Adrenal gland (tissue), 12 donors: ENCODE results near the gene ATXN7. TPM values are rescaled to one million over a fixed set of nuclear protein-coding genes. Genes with fewer than 3 reads are reported as not detected.

Source experiments
- DNase-seq, 7 donors: peaks; one replicate each; pipeline ENCODE4 v3.0.0-alpha.2; 2019 to 2020
- H3K27ac ChIP-seq, 5 donors: fragments of 200-600 bp; sonication (generic) in 4 of 5; 1 replicate in 3 of 5; 2 replicates in 2 of 5; pipeline versions ENCODE4 v1.5.1 to v1.8.0; 2016 to 2020; ENCODE audit warnings: mild to moderate bottlenecking in 1 of 5
- H3K27me3 ChIP-seq: fragments of 200-600 bp; 2 replicates; pipeline ENCODE4 v1.8.0; 2021
- H3K36me3 ChIP-seq, 2 donors: fragments of 200-600 bp; replicated peaks in 1 of 2; 1 replicate in 1 of 2; 2 replicates in 1 of 2; pipeline versions ENCODE4 v1.5.1 to v1.8.0; 2018 to 2022
- H3K4me1 ChIP-seq, 2 donors: fragments of 200-600 bp; replicated peaks in 1 of 2; 1 replicate in 1 of 2; 2 replicates in 1 of 2; pipeline versions ENCODE4 v1.5.1 to v1.8.0; 2018 to 2021
- H3K4me3 ChIP-seq, 4 donors: fragments of 200-600 bp; sonication (generic) in 3 of 4; one replicate each; pipeline ENCODE4 v1.5.1; 2016 to 2018
- H3K9me3 ChIP-seq, 3 donors: fragments of 200-600 bp; sonication (generic) in 1 of 3; replicated peaks in 1 of 3; 1 replicate in 2 of 3; 2 replicates in 1 of 3; pipeline versions ENCODE4 v1.5.1 to v1.8.0; 2016 to 2021
- POLR2A ChIP-seq, 2 donors: fragments of 450-650 bp; IDR thresholded peaks; one replicate each; pipeline ENCODE4 v1.6.1; 2017; ENCODE audit warnings: antibody characterized with exemption in 2 of 2, mild to moderate bottlenecking in 2 of 2, moderate library complexity in 1 of 2
- WGBS, 4 donors: extraction: QIAGEN DNeasy Blood & Tissue Kit in 2 of 4; methylation state at CpG; one replicate each; pipeline versions ENCODE4 v1.1.5 to v1.1.7; 2013 to 2017; 5-methylcytosine and 5-hydroxymethylcytosine counted together
- intact Hi-C, 2 donors: fragments of 100-400 bp; cut with DNase I; formaldehyde crosslinking; loops; one replicate each; pipeline versions ENCODE4 v1.14.1 to v1.15.0; 2022 to 2023
- polyA plus RNA-seq, 3 donors: library from polyadenylated mRNA; stranded (reverse); fragments of 200-250 nt in 2 of 3; fragments of 350-450 nt in 1 of 3; fragmentation: Illumina TruSeq in 1 of 3; extraction: RNeasy Lipid Tissue Mini Kit (QIAGEN cat#74804) in 1 of 3; gene quantifications; one replicate each; pipeline ENCODE4 v1.2.3, GENCODE V29; 2013 to 2014
- total RNA-seq, 9 donors: library from RNA; depleted of rRNA in 4 of 9; stranded (reverse); fragments of >200 nt in 4 of 9; fragments of 120-200 nt in 1 of 9; fragmentation: NEBNext Ultra II Directional in 1 of 9; extraction: Animal tissue kit (Norgen Biotek cat#: 25700) in 1 of 9; gene quantifications; one replicate each; pipeline versions ENCODE4 v1.1.0 to v1.2.4, GENCODE V29; 2013 to 2023
- TF ChIP-seq, protein P1 (sequence below), 6 experiments: fragments of 450-650 bp in 4 of 6; fragments of 200-600 bp in 2 of 6; sonication (generic) in 1 of 6; IDR thresholded peaks; 1 replicate in 5 of 6; 2 replicates in 1 of 6; pipeline versions ENCODE4 v1.5.1 to v1.8.0; 2016 to 2021; ENCODE audit warnings: antibody characterized with exemption in 6 of 6, mild to moderate bottlenecking in 2 of 6, moderate library complexity in 1 of 6
- donor health status: healthy with polysubstance abuse.
- donor health status: Bipolar disorder and iron deficiency.
- donor health status: DM: yes; HTN: yes; CAD: no.
- donor health status: DM: no; HTN: no; CAD: no.
- donor health status: DM: no; HTN: no; CAD: no.
- donor health status: DM: yes; HTN: yes; CAD: no.

ATXN7 gene
- total and polyA plus RNA-seq, 12 donors: 4.1 to 27.3 (median 18.0) TPM

- no peak for DNase-seq
- Histone ChIP-seq H3K27ac (no peak overlapping the region), H3K9me3 (no peaks in the 10 kb centered on the region), H3K36me3 (no peaks in the 10 kb centered on the region), H3K27me3 (no peaks in the 10 kb centered on the region), H3K4me1 (peaks cover 6 to 34% of the 10 kb centered on the region in 2 donors), H3K4me3 (no peak overlapping the region)
- WGBS, 4 donors: 88 to 96% (median 92%) methylated on average over 5 of the region's 5 CpGs
- no peak for TF ChIP-seq POLR2A (IDR thresholded peaks at IDR 0.05)
- TF ChIP-seq, protein P1, sequence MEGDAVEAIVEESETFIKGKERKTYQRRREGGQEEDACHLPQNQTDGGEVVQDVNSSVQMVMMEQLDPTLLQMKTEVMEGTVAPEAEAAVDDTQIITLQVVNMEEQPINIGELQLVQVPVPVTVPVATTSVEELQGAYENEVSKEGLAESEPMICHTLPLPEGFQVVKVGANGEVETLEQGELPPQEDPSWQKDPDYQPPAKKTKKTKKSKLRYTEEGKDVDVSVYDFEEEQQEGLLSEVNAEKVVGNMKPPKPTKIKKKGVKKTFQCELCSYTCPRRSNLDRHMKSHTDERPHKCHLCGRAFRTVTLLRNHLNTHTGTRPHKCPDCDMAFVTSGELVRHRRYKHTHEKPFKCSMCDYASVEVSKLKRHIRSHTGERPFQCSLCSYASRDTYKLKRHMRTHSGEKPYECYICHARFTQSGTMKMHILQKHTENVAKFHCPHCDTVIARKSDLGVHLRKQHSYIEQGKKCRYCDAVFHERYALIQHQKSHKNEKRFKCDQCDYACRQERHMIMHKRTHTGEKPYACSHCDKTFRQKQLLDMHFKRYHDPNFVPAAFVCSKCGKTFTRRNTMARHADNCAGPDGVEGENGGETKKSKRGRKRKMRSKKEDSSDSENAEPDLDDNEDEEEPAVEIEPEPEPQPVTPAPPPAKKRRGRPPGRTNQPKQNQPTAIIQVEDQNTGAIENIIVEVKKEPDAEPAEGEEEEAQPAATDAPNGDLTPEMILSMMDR (IDR thresholded peaks at IDR 0.05): no peak
- intact Hi-C loops: no loop called here
Observed at GRCh38 chr3:63880653-63881052, 17.0 kb downstream of the ATXN7 start.

GRCh38 chr3:63886858-63887257 lies 23.2 kb downstream of the ATXN7 start:
- peak in 2 of 7 donors; percentile 16 to 29 for DNase-seq
- H3K36me3 ChIP-seq: no peaks in the 10 kb centered on the region
- H3K4me1 ChIP-seq: peaks cover 7 to 8% of the 10 kb centered on the region in 2 donors
- no peak overlapping the region for H3K4me3 ChIP-seq
- TF ChIP-seq, protein P1 (IDR thresholded peaks at IDR 0.05): no peak
- no peak for TF ChIP-seq POLR2A (IDR thresholded peaks at IDR 0.05)
- 39 to 49% (median 45%) methylated on average over 3 of the region's 3 CpGs for WGBS, 4 donors
- intact Hi-C loops: no loop called here
- no peaks in the 10 kb centered on the region for H3K27me3 ChIP-seq
- no peaks in the 10 kb centered on the region for H3K9me3 ChIP-seq
- H3K27ac ChIP-seq: peak overlapping the region in 3 of 5 donors; percentile 4 to 10 (median 8)

GRCh38 chr3:63891518-63891917 lies 27.9 kb downstream of the ATXN7 start:
- Histone ChIP-seq H3K4me3 (no peak overlapping the region), H3K9me3 (no peaks in the 10 kb centered on the region), H3K36me3 (no peaks in the 10 kb centered on the region), H3K4me1 (peaks cover 4 to 20% of the 10 kb centered on the region in 2 donors), H3K27ac (no peak overlapping the region), H3K27me3 (no peaks in the 10 kb centered on the region)
- WGBS, 4 donors: 95 to 99% (median 96%) methylated on average over 5 of the region's 5 CpGs
- no peak for TF ChIP-seq POLR2A (IDR thresholded peaks at IDR 0.05)
- TF ChIP-seq, protein P1 (IDR thresholded peaks at IDR 0.05): no peak
- DNase-seq: no peak
- intact Hi-C loops: no loop called here

DNA sequence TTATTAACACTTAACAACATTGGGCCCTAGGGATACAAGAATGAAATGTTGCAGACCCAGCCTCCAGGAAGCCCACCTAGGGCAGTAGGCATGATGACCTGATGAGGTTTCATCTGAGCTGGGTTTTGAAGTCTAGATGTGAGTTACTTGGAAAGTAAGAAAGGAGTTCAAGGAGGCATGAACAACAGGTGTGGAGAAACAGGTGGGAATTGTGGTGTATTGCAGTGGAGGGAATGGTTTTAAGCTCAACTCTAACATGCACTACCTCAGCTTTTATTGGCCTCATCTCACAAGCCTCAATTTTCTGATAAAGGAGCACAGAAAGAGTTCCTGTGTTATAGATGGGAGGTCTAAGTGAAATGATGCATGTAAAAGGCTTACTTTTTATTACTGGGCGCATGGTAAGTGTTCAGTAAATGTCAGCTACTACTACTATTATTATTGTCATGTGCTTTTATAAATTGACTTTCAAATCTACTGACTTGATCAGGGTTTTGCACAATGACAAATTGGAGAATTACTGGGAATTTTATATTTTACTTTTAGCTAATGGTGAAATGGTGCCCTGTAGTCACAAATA lies 29.2 kb downstream of the ATXN7 start:
- intact Hi-C loops: no loop called here
- peaks cover 0 to 22% of the 10 kb centered on the region in 2 donors for H3K4me1 ChIP-seq
- no peak overlapping the region for H3K4me3 ChIP-seq
- no peaks in the 10 kb centered on the region for H3K36me3 ChIP-seq
- no peak for DNase-seq
- WGBS, 4 donors: 96 to 100% (median 98%) methylated on average over 1 of the region's 1 CpG
- no peaks in the 10 kb centered on the region for H3K27me3 ChIP-seq
- TF ChIP-seq POLR2A (IDR thresholded peaks at IDR 0.05): no peak
- H3K9me3 ChIP-seq: no peaks in the 10 kb centered on the region
- H3K27ac ChIP-seq: no peak overlapping the region
